Astrocyte (in vitro differentiated cells and primary cell): ENCODE results near the gene CLCN5.

ENCODE experiments used
- EZH2 ChIP-seq: IDR thresholded peaks from 2 replicates; pipeline ENCODE4 v1.6.1; 2012; ENCODE audit warnings: mild to moderate bottlenecking, low read length, inconsistent platforms; ENCODE audit not compliant: insufficient read depth
- TF ChIP-seq, protein P1 (sequence below): IDR thresholded peaks from 2 replicates; pipeline ENCODE4 v1.5.1; 2011; ENCODE audit warnings: low read depth, mild to moderate bottlenecking, inconsistent platforms, low read length, moderate library complexity; ENCODE audit not compliant: insufficient read depth

DNA sequence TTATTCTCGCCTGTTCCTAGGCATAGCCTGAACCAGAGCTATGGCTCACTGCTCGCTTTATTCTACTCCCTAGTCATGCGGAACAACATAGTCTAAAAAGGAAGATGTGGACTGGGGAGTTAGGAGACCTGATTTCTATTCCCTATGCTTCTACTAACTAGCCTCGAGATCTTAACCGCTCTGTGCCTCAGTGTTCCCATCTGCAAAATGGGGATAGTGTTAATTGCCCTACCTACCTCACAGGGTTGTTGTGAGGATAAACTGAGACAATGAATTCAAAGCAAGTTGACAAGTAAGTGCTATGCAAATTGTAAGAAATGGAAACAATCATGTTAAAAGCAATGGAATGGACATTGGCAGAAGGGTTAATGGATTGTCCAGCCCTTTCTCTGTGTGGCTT, 176.4 kb downstream of the CLCN5 start:
- TF ChIP-seq, protein P1, sequence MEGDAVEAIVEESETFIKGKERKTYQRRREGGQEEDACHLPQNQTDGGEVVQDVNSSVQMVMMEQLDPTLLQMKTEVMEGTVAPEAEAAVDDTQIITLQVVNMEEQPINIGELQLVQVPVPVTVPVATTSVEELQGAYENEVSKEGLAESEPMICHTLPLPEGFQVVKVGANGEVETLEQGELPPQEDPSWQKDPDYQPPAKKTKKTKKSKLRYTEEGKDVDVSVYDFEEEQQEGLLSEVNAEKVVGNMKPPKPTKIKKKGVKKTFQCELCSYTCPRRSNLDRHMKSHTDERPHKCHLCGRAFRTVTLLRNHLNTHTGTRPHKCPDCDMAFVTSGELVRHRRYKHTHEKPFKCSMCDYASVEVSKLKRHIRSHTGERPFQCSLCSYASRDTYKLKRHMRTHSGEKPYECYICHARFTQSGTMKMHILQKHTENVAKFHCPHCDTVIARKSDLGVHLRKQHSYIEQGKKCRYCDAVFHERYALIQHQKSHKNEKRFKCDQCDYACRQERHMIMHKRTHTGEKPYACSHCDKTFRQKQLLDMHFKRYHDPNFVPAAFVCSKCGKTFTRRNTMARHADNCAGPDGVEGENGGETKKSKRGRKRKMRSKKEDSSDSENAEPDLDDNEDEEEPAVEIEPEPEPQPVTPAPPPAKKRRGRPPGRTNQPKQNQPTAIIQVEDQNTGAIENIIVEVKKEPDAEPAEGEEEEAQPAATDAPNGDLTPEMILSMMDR, result no peak
- TF ChIP-seq EZH2, result no peak
